WTC11 (cell line): ENCODE results near the gene CD96. TPM values are rescaled to one million over a fixed set of nuclear protein-coding genes. Genes with fewer than 3 reads are reported as not detected.

Experiments used
- ATAC-seq: fragments of 200-7000 bp; cut with Tn5 transposase; 2 replicates; pipeline ENCODE4 v1.10.0; 2021; ENCODE audit warnings: mild to moderate bottlenecking, moderate library complexity
- CTCF ChIA-PET: fragments of 300-600 bp; sonication (Branson Sonifier 250); formaldehyde crosslinking; loops from one replicate; lab custom pipeline; 2021; ENCODE audit warnings: antibody characterized with exemption; lab: Charles Lee
- POLR2A ChIA-PET: fragments of 350-600 bp; sonication (Branson Sonifier 250); formaldehyde crosslinking; loops from one replicate; lab custom pipeline; 2021; ENCODE audit warnings: antibody characterized with exemption; lab: Charles Lee
- DNase-seq: peaks from one replicate; pipeline ENCODE4 v3.0.0; 2021; ENCODE audit warnings: low spot score
- H3K27ac Mint-ChIP-seq: 2 replicates; pipeline ENCODE4 v1.8.0; 2021; ENCODE audit warnings: mixed read lengths
- H3K27me3 Mint-ChIP-seq: 2 replicates; pipeline ENCODE4 v1.8.0; 2021; ENCODE audit warnings: low read depth, mild to moderate bottlenecking, moderate library complexity, mixed read lengths
- H3K36me3 Mint-ChIP-seq: 2 replicates; pipeline ENCODE4 v1.8.0; 2021; ENCODE audit warnings: mixed read lengths
- H3K4me1 Mint-ChIP-seq: 2 replicates; pipeline ENCODE4 v1.8.0; 2022; ENCODE audit warnings: mixed read lengths
- H3K4me3 Mint-ChIP-seq: 2 replicates; pipeline ENCODE4 v1.8.0; 2021; ENCODE audit warnings: mild to moderate bottlenecking, moderate library complexity, mixed read lengths
- H3K9me3 Mint-ChIP-seq: 2 replicates; pipeline ENCODE4 v1.8.0; 2021; ENCODE audit warnings: mixed read lengths
- ARID4B ChIP-seq: sonication (generic); formaldehyde crosslinking; IDR thresholded peaks from 2 replicates; pipeline ENCODE4 v1.8.0; 2023; ENCODE audit warnings: missing genetic modification reagents, mild to moderate bottlenecking, borderline replicate concordance
- ATF2 ChIP-seq: sonication (generic); formaldehyde crosslinking; IDR thresholded peaks from 2 replicates; pipeline ENCODE4 v1.8.1; 2022; ENCODE audit warnings: low read depth, missing genetic modification reagents, borderline replicate concordance
- ATF6 ChIP-seq: sonication (generic); formaldehyde crosslinking; IDR thresholded peaks from 2 replicates; pipeline ENCODE4 v1.8.1; 2023; ENCODE audit warnings: mild to moderate bottlenecking, missing genetic modification reagents
- ETV6 ChIP-seq: sonication (generic); formaldehyde crosslinking; IDR thresholded peaks from 2 replicates; pipeline ENCODE4 v1.8.1; 2022; ENCODE audit warnings: mild to moderate bottlenecking, missing genetic modification reagents
- MYBL2 ChIP-seq: sonication (generic); formaldehyde crosslinking; IDR thresholded peaks from 2 replicates; pipeline ENCODE4 v1.8.1; 2023; ENCODE audit warnings: mild to moderate bottlenecking, moderate library complexity, missing genetic modification reagents
- NFATC4 ChIP-seq: fragments of 250-450 bp; sonication (Bioruptor Pico); IDR thresholded peaks from 2 replicates; pipeline ENCODE4 v1.9.0; 2021; ENCODE audit warnings: mild to moderate bottlenecking
- NFYB ChIP-seq: sonication (generic); formaldehyde crosslinking; conservative IDR thresholded peaks from 2 replicates; pipeline ENCODE4 v1.8.0; 2022; ENCODE audit warnings: low read depth, missing genetic modification reagents
- PREB ChIP-seq: sonication (generic); formaldehyde crosslinking; IDR thresholded peaks from 2 replicates; pipeline ENCODE4 v1.8.1; 2022; ENCODE audit warnings: mild to moderate bottlenecking, missing genetic modification reagents, moderate library complexity, borderline replicate concordance
- PRRX2 ChIP-seq: fragments of 250-450 bp; sonication (Bioruptor Pico); IDR thresholded peaks from 2 replicates; pipeline ENCODE4 v1.8.0; 2021; ENCODE audit warnings: mild to moderate bottlenecking
- SMAD4 ChIP-seq: sonication (generic); formaldehyde crosslinking; IDR thresholded peaks from 2 replicates; pipeline ENCODE4 v1.8.0; 2022; ENCODE audit warnings: mild to moderate bottlenecking, missing genetic modification reagents
- SOX15 ChIP-seq: fragments of 250-450 bp; sonication (Bioruptor Pico); IDR thresholded peaks from 2 replicates; pipeline ENCODE4 v1.9.0; 2021; ENCODE audit warnings: mild to moderate bottlenecking
- total RNA-seq: library from RNA; stranded (reverse); gene quantifications from 3 replicates; pipeline ENCODE4 v1.2.3, GENCODE V29; 2021
- TF ChIP-seq, protein P1 (sequence below): sonication (generic); formaldehyde crosslinking; IDR thresholded peaks from 2 replicates; pipeline ENCODE4 v1.8.1; 2023; ENCODE audit warnings: mild to moderate bottlenecking, missing genetic modification reagents, moderate library complexity
- TF ChIP-seq, protein P2 (sequence below): fragments of 250-450 bp; sonication (Bioruptor Pico); IDR thresholded peaks from 2 replicates; pipeline ENCODE4 v1.9.0; 2021; ENCODE audit warnings: mild to moderate bottlenecking, borderline replicate concordance
- TF ChIP-seq, protein P3 (sequence below): sonication (generic); formaldehyde crosslinking; IDR thresholded peaks from 2 replicates; pipeline ENCODE4 v1.8.0; 2023; ENCODE audit warnings: missing genetic modification reagents

The CD96 gene
- total RNA-seq, 1 experiment from 2014 or later = 0.33 TPM

DNA sequence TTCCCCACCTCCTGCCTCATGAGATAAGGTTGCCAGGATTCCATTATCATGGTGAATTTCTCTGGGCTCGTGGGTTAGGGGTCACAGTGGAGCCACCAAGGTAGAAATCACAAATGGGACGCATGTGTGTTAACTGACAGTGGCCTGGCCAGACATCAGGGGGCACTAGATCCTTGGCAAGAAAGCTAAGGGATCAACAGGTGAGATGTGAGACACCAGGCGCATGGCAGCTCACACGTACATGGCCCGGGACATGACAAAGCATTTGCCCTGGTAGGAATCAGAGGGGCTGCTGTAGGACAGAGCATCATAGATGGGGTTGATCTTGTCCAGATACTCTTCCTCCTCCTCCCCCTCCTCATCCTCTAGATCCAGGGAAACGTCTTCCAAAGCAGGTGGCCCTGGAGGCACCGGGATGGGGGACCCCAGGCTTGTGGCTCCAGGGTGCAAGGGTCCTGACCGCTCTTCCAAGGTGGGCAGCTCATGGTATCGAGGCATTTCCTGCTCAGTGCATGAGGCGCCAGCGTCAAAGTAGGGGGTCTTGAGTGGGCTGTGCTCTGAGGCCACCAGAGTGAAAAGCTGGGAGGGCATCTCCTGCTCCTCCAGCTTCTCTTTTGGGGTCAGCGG, 28.5 kb downstream of the CD96 start:
- CTCF ChIA-PET = no interaction called here
- Mint-ChIP-seq H3K9me3 (no peaks in the 10 kb centered on the region), H3K4me1 (no peaks in the 10 kb centered on the region), H3K27ac (no peak overlapping the region), H3K27me3 (no peaks in the 10 kb centered on the region), H3K4me3 (no peak overlapping the region), H3K36me3 (no peaks in the 10 kb centered on the region)
- POLR2A ChIA-PET = no interaction called here
- DNase-seq (no peak), ATAC-seq (peak; percentile 41)
- no peak for TF ChIP-seq SMAD4 (CRISPR knock-in tag)
- TF ChIP-seq, protein P1, sequence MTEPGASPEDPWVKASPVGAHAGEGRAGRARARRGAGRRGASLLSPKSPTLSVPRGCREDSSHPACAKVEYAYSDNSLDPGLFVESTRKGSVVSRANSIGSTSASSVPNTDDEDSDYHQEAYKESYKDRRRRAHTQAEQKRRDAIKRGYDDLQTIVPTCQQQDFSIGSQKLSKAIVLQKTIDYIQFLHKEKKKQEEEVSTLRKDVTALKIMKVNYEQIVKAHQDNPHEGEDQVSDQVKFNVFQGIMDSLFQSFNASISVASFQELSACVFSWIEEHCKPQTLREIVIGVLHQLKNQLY (CRISPR knock-in tag) = no peak
- TF ChIP-seq SOX15 (CRISPR knock-in tag) = no peak
- TF ChIP-seq ATF2 (CRISPR knock-in tag) = no peak
- TF ChIP-seq ATF6 (CRISPR knock-in tag) = no peak
- TF ChIP-seq ARID4B (CRISPR knock-in tag) = no peak
- no peak for TF ChIP-seq MYBL2 (CRISPR knock-in tag)
- TF ChIP-seq PRRX2 = no peak
- TF ChIP-seq, protein P2, sequence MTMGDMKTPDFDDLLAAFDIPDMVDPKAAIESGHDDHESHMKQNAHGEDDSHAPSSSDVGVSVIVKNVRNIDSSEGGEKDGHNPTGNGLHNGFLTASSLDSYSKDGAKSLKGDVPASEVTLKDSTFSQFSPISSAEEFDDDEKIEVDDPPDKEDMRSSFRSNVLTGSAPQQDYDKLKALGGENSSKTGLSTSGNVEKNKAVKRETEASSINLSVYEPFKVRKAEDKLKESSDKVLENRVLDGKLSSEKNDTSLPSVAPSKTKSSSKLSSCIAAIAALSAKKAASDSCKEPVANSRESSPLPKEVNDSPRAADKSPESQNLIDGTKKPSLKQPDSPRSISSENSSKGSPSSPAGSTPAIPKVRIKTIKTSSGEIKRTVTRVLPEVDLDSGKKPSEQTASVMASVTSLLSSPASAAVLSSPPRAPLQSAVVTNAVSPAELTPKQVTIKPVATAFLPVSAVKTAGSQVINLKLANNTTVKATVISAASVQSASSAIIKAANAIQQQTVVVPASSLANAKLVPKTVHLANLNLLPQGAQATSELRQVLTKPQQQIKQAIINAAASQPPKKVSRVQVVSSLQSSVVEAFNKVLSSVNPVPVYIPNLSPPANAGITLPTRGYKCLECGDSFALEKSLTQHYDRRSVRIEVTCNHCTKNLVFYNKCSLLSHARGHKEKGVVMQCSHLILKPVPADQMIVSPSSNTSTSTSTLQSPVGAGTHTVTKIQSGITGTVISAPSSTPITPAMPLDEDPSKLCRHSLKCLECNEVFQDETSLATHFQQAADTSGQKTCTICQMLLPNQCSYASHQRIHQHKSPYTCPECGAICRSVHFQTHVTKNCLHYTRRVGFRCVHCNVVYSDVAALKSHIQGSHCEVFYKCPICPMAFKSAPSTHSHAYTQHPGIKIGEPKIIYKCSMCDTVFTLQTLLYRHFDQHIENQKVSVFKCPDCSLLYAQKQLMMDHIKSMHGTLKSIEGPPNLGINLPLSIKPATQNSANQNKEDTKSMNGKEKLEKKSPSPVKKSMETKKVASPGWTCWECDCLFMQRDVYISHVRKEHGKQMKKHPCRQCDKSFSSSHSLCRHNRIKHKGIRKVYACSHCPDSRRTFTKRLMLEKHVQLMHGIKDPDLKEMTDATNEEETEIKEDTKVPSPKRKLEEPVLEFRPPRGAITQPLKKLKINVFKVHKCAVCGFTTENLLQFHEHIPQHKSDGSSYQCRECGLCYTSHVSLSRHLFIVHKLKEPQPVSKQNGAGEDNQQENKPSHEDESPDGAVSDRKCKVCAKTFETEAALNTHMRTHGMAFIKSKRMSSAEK = no peak

DNA sequence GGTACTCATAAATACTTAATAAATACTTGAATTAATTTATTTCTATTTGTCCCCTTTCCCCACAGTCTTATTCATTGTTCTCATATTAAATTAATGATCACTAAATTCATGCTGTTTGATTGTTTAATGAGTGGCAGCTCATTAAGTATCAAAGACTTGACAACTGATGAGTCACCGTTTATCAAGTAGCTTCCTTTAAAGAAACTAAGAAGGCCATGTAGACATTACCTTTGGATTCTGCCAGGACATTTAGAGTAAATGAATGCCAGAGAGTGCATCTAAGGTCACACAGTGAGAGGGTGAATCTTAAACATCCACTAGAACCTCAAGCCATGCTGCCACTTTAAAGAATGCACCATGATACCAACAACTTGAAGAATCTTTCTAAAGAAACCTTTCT, 29.3 kb downstream of the CD96 start:
- CTCF ChIA-PET = no interaction called here
- H3K4me1 Mint-ChIP-seq = no peaks in the 10 kb centered on the region
- POLR2A ChIA-PET = no interaction called here
- H3K9me3 Mint-ChIP-seq = no peaks in the 10 kb centered on the region
- H3K36me3 Mint-ChIP-seq = no peaks in the 10 kb centered on the region
- H3K27me3 Mint-ChIP-seq = no peaks in the 10 kb centered on the region
- H3K27ac Mint-ChIP-seq = no peak overlapping the region
- H3K4me3 Mint-ChIP-seq = no peak overlapping the region
- no peak for DNase-seq
- ATAC-seq = no peak
- TF ChIP-seq NFATC4 (CRISPR knock-in tag) (no peak), NFYB (no peak), ETV6 (CRISPR knock-in tag) (no peak), PRRX2 (no peak), PREB (no peak), ARID4B (CRISPR knock-in tag) (no peak)
- TF ChIP-seq, protein P3, sequence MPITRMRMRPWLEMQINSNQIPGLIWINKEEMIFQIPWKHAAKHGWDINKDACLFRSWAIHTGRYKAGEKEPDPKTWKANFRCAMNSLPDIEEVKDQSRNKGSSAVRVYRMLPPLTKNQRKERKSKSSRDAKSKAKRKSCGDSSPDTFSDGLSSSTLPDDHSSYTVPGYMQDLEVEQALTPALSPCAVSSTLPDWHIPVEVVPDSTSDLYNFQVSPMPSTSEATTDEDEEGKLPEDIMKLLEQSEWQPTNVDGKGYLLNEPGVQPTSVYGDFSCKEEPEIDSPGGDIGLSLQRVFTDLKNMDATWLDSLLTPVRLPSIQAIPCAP (CRISPR knock-in tag) = no peak
